ENCODE data around the gene ZDHHC22.

ZDHHC22 gene

DNA sequence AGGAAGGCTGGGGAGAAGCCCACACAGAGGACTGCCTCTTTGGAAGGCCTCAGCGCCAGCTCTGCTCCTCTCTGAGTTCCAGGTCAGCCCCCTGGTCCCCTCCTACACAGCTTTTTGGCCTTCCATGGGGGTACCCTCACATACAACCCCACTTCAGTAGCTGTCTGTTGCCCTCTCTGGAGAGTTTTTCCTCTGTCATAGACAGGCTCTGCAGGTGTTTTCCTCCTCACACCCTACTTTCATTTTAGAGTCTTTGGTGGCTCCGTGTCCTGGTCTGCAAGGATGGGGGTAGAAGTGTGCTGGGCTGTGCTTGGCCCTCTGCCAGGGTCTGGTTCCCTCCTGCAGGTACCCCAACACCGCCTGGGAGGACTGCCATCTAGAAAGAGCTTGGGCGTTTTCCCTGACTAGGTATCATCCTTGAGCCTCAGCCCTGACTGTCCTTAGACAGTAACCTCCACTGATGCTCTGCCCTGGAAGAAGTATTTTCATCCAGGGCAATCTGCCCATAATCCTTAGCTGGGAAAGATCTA lies 15.1 kb downstream of the ZDHHC22 start:
- no peak for DNase-seq (ENCODE audit: low read depth, low spot score)

DNA sequence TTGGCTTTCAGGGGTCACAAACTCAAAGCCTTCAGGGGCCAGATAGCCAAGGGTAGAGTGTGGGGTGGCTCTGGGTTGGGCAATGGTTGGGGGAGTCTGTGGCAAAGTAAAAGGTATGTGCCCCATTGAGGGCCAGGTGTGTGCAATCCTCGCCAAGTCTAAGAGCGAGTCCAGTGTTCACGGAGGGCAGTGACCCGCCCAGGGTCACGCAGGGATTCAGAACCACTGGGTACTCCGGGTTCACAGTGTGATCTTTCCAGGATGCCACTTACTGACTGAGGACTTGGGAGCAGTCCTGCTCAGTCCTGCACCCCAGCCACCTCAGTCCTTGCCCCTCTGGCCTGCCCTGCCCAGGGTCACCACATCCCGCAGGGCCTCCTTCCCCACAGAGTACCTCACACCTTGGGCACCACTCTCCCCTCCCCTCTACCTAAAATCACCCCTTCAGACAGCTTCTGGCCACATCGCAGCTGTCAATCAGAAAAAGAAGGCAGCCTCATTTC lies 15.7 kb downstream of the ZDHHC22 start:
- no peak for DNase-seq (ENCODE audit: low read depth, low spot score)

DNA sequence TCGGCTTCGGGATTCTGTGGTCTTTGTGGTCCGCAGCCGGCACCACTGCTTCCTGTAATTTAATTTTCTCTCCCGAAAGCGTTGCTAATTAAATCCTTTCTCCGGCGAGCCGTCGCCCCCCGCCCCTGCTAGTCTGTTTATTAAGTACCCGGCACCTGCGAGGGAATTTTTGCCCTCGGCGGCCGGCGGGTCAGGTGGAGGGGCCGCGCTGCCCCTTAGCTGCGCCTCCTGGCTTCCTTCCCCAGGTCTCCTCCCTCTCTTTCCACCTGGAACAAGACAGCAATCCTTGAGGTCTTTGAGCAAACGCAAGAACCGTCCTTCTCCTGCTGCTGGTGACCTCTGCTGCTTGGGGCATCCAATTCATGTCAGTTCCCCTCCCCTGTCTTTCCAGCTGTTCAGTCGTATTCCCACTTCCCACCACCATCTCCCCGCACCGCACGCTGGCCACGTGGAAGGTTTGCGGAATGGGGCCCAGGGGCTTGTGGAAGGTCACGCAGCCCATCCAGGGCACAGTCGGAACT lies 16.2 kb downstream of the ZDHHC22 start:
- DNase-seq (ENCODE audit: low read depth, low spot score) = no peak

DNA sequence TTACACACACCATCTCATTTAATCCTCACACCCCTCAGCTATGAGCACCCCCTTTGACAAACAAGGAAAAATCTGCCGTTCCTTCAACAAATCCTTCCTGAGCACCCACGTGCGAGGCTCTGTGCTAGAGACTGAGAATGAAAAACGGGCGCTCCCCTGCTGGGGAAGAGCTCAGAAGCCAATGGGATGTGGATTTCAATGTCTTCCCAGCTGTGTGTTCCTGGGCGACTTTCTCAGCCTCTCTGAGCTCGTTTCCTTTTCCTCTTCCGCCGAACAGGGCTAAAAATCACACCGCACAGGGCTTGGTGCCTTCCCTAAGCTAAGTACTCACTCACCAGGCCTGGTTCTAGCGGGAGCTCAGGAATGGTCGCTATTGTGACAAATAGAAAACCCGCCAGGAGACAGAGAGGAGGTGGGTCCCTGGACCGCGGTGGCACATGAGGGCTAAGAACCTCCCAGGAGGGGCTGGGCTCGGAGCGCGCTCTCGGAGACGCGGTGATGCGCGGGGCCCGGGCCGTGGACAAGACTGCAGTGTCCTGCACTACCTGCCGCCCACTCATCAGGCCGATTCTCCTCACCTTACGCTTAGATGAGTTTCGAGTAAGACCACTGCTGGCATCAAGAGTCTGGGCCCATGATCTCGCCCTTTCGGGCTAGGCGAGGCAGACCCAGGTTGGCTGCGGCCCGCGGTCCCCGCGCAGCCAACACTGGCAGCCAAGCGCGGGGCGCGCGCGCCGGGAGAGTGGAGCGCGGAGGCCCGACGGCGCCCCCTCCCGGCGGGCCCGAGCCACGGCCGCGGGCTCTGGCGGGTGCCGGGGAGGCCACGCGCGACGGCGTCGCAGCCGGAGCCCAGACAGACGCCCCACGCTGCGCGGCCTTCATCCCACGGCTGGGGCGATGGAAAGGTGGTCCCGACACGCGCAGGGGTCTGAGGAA lies 17.0 kb downstream of the ZDHHC22 start:
- DNase-seq (ENCODE audit: low read depth, low spot score) = no peak

DNA sequence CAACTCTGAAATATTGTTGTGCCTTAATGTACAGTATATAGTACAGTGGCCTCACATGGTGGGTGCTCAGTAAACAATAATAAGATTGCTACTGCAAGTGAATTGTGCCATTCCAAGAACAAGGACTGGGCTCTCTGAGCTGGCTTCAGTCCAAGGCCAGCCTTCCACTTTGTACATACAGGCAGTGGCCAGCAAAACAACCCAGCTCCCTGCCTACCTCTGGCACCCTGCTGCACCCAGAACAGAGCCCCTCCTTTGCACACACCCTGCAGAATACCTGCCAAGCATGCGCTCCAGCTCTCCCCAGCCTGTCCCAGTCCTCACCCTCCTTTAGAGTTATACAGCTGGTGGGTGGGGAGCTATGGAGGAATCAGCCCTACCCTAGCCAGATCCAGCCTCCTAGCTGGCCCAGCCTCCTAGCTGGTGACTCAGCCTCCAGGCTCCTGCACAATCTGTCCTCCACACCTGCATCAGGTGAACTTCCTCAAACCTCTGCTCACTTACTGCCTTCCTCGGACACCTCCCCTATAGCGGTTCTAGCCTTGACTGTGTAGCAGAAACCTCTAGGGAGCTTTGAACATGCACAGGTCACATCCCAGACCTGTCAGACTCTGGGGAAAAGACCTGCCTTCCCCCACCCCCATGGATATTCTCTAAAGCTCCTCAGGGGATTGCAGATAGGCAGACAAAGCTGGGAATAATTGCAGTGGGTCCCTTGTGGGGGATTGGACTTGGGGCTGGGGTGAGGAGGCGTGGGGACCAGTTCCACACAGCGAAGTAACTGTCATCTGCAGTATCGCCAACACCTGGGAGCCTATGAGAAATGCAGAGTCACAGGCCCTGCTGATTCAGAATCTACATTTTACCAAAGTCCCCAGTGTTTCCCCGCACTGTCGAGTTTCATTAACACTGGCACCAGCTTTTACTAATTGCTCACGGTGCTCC lies 17.9 kb downstream of the ZDHHC22 start:
- no peak for DNase-seq (ENCODE audit: low read depth, low spot score)

DNA sequence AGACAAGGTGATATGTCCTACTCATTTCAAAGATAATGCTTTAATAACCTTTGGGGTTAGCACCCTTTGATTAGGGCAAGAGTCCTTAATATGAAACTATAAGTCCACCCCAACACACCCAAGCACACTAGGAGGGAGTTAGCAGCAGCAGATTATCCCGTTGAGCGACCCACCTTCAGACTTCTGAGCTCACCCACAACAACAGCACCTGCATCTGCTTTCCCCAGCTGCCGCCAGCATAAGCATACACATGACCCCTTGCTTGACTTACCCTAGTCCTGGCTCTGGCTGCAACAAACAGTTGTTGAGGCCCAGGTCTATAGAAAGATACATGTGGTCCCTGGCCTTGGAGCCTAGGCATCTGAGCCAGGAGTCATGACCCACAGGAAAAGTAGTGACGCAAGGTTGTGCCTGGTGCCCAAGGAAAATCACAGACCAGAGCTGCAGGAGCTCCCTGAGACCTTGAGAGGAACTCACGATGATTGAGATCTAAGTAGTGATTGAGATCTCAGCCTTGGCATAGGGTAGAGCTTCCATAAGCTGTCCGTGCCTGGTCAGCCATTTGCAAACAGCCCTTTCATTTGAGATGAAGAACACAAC lies 19.0 kb downstream of the ZDHHC22 start:
- no peak for DNase-seq (ENCODE audit: low read depth, low spot score)

DNA sequence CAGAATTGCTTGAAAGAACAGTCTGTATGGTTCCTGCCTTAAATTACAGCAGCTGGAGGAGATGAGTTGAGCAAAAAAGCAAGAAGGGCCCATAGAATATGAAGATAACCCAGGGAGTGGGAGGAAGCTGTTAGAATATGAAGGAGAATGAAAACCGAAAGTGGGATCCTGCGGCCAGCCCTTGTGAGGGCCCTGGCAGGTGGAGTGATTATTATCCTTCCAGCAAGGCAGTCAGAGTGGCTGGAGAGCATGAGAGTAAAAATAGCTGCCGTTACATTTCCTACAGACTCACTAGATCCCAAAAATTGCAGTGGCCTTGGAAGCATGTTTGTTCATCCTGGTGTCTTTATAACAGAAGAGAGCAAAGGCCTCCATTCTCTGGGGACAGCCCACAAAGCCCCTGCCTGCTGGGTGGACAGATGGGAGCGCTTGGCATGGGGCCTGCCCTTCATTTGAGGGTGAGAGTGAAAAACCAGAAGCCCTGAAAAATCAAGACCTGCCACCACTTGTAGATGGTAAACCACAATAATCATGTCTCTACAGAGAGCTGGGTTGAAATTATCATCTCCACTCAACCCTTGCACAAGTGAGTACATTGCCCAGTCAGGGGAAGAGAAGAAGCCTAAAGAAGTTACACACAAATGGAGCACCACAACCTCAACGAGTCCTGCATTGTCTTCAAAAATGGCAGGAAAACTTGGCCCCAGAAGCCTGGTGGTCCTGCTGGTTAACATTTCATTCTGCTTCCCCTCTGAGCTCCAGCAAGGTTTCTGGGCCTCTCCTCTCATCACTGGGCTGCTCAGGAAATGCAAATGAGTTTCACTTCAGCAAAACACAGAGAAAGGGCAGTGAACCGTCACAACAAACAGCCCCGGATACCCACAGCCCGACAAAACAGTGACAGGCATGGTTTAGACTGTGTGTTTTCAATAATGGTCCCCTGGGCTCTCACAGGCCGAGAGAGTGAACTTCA lies 20.5 kb downstream of the ZDHHC22 start:
- no peak for DNase-seq (ENCODE audit: low read depth, low spot score)

DNA sequence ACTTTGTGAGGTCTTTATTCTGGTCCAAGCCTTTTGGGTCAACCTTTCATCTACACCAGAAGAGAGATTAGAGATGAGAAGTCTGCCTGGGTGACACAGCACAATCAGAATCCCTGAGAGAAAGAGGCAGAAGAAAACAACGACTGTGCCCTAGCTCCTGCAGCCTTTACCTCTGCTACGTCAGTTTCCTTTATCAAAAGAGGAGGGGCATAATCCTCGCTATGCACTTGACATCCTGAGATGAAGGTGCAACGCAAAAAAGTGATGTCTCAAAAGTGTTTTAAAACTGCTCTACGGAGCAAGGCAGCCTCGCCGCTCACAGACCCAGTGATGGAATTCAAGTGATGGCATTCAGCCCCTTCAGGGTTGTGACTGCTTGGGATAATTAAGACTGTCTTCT lies 21.7 kb downstream of the ZDHHC22 start:
- DNase-seq (ENCODE audit: low read depth, low spot score) = no peak

DNA sequence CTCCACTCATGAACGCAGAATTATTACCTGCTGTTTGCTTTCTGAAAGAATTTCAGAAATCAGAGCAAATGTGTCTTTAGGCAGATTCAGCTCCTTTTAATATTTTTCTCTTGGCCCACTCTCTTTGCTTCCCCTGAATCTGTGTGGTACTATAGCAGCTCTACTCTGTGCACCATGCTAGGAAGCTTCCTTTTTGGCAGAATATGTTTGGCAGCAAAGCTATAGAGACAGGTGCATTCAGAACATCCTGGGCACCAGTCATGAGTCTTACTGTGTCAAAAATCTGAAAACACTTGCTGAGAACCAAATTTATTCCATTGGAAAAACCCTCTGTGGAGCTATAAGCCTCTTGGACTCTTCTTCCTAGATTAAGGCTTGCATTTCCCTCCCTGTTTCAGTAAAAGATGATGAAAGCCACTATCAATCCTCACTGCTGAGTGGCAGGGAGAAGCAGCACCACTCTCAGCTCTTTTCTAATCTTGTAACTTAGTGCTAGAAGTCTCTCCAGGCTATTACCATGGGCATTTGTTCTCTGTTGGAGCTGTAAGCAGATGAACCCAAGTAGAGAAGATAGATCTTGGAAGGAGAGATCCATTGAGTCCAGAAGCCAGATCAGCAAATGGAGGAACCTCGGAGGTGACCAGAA lies 25.3 kb downstream of the ZDHHC22 start:
- DNase-seq (ENCODE audit: low read depth, low spot score) = no peak

DNA sequence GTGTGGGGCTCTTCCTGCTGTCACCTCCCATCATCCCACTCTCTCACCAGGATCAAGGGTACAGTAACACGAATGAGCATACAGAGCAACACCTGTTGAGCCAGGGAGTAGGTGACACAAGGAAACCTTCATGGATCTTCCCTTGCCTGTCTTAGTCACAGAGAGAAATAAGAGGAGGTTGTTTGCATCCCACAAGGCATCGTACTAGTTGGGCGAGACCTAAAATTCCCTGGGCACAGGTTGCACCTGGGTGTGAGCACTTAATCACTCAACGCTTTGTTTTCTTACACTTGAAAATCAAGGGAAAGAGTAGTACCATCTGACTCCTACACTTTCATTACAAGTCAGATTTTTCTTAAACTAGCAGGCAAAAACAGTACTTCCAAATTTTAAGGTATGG lies 27.0 kb downstream of the ZDHHC22 start:
- no peak for DNase-seq (ENCODE audit: low read depth, low spot score)

DNA sequence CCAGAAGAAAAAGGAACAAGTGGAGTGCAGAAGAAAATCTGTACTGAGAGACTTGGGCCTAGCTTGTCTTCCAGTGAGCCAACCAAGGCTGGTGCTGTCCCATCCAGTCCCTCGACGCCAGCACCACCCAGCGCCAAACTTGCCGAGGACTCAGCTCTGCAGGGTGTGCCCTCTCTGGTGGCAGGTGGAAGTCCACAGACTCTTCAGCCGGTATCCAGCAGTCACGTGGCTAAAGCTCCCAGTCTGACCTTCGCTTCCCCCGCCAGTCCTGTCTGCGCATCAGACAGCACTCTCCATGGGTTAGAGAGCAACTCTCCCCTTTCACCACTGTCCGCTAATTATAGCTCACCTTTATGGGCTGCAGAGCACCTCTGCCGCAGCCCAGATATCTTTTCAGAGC lies 27.9 kb downstream of the ZDHHC22 start:
- no peak for DNase-seq (ENCODE audit: low read depth, low spot score)

DNA sequence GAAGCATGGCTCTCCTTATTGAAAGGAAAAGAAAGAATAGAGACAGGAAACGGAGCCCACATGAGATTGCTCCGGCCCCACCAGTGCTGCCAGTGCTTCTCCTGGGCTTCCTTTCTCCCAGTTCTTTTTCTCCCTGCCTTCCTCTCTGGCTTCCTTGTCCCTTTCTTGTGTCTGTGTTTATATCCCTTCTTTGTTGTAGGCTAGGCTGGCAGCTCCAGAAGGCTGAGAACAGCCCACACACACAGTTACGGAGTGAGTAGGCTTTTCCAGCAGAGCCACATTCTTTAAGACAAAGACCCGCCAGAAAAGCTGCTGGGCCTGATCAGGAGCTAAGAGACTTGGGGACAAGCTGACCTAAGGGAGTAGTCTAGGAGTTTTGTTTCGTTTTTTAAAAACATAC lies 30.6 kb downstream of the ZDHHC22 start:
- DNase-seq (ENCODE audit: low read depth, low spot score) = no peak

DNA sequence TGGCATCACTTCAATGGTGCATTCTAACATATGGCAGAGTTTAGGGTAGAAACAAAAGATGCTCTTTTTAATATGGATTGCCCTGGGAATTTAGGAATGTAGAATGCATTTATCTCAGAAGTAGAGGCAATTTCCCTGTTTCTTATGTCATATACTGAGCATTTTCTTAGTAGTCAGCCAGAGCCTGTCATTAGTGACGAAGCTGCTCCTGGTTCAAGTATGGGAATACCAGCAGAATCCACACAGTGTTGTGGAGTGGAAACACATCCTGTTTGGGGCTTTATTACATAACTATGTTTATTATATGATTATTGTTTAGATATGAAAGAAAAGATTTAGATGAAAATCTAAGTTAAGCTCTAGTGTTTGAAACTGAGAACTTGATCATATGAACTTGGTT lies 31.3 kb downstream of the ZDHHC22 start:
- no peak for DNase-seq (ENCODE audit: low read depth, low spot score)

DNA sequence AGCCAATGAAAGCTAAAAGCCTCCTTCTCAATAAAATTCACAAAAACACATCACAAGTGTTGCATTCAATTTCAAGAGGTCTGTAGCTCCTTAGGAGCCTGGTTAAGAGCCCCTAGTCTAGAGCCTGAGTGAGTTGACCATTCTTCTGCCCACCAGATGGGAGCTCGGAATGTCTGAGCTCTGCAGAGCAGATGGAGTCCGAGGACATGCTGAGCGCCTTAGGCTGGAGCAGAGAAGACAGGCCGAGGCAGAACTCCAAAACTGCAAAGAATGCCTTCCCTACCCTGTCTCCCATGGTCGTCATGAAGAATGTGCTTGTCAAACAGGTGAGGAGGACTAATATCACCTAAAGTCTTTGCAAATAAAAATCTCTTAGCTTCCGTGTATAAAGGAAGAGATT lies 31.9 kb downstream of the ZDHHC22 start:
- no peak for DNase-seq (ENCODE audit: low read depth, low spot score)

DNA sequence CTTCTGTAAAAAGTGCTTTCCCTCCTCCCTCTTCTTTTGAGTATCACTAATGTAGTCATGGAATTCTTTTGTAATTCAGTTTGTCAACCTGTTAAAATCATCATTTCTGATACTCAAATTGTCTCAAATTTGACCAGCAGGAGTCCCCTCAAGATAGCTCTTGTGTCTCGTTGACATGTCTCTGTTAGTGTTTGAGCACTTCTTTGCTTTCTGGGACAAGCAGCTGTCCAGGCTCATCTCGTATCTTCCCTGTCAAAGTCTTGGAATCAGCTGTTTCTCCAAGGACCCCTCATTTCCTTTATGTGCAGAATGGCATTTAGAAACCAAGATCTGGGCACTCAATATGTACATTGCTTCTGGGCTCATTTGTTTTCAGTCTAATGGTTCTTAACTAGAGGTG lies 32.8 kb downstream of the ZDHHC22 start:
- DNase-seq (ENCODE audit: low read depth, low spot score) = no peak

DNA sequence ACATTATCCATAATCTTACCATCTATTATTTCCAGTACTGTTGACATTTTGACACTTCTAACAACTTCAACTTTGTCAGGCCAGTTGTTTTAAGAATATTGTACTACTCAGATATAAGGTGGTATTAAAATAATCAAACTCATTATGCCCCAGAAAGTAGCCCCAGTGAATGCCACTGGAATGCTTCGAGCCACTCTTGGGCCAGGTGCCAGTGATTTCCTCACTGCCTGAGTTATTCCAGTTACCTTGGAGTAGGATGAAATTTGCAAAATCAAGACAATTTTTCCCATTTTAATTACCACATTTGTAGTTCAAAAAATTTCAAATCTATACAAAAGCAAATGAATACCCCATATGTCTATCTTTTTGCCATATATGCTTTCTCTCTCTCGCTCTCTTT lies 34.4 kb downstream of the ZDHHC22 start:
- DNase-seq (ENCODE audit: low read depth, low spot score) = no peak

DNA sequence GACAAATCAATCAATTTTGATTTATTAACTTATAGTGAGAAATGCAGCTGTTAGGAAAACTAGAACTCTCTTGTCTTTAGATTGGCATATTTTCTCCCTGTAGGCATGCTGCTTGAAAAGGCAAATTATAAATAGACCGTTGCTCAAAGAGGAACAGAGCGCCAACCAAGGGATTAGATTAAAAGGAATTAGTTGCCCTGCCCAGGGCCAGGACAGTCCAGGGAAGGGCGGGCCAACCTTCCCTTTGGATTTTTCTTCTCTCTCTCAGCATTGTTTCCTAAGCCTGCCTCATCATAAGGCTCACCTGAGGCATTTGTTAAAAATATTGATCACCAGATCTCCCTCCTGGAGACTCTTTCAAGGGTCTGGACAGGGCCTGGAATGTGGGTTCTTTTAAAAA lies 34.9 kb downstream of the ZDHHC22 start:
- no peak for DNase-seq (ENCODE audit: low read depth, low spot score)

DNA sequence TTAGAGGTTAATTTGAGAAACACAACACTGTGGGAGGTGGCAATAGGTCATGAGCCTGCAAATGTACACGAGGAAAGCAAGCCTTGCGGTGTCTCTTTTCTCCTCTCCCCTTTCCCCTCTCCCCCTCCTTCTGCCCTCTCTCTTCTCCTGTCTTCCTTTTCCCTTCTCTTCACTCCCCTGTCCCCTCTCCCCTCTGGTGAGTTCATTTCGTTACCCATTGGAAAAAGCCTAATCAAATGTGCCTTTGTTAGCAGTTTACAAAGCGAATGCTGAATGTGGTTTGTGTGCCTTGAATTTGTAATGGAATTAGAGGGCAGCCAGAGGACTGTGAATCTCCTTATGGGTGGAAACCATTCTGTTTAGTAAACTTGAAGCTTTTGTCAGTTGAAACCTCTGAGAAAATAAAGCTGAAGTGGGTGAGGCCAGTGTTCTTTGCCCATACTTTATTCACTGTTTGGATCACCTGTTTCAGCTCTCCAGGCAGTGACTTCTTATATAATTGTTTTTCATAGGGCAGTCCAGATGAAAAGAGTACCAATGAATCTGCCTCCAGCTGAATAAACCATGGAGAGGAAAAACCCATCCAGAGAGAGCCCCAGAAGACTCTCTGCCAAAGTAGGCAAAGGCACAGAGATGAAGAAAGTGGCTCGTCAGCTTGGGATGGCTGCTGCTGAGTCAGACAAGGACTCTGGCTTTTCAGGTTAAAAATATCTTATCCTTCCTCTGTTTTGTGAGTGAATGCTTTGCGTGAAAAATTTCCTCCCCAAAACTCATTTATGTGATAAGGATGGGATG lies 36.2 kb downstream of the ZDHHC22 start:
- no peak for DNase-seq (ENCODE audit: low read depth, low spot score)

DNA sequence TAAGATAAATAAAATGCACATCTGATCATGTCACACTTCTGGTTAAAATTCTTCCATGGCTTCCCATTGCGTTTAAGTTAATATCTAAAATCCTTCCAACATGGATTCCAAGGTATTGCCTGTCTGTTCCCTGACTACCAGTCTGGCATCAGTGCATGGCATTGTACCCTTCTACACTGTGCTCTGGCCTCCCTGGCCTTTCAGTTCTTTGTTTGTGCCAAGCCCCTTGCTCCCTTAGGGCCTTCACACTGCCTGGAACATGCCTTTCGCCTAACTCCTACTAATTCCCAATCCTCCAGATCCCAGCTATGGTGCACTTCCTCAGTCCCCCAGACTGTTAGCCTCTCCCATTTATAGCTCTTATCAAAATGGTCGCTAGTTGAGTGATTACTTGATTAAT lies 37.2 kb downstream of the ZDHHC22 start:
- no peak for DNase-seq (ENCODE audit: low read depth, low spot score)
